ENCODE data around the gene IZUMO1R.

The IZUMO1R gene

DNA sequence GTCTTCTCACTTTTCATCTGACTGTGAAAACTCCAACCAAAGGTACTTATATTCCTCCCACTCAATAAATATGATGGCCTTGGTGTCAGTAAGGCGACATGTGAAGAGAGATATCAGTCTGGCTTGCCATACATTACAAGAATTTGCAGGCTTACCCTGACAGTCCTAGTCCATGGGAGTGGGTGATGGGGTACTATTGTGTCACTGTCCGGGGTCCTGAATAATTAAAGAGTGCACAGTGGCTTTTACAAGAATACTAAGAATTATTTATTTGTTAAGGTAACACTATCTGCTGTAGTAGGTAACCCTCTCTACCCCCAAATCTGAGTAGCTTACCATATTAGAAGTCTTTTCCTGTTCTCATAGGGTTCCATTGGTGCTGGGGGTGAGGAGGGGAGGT lies 23.1 kb upstream of the IZUMO1R start:
- TF ChIP-seq, protein P1, sequence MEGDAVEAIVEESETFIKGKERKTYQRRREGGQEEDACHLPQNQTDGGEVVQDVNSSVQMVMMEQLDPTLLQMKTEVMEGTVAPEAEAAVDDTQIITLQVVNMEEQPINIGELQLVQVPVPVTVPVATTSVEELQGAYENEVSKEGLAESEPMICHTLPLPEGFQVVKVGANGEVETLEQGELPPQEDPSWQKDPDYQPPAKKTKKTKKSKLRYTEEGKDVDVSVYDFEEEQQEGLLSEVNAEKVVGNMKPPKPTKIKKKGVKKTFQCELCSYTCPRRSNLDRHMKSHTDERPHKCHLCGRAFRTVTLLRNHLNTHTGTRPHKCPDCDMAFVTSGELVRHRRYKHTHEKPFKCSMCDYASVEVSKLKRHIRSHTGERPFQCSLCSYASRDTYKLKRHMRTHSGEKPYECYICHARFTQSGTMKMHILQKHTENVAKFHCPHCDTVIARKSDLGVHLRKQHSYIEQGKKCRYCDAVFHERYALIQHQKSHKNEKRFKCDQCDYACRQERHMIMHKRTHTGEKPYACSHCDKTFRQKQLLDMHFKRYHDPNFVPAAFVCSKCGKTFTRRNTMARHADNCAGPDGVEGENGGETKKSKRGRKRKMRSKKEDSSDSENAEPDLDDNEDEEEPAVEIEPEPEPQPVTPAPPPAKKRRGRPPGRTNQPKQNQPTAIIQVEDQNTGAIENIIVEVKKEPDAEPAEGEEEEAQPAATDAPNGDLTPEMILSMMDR (IDR thresholded peaks at IDR 0.05; ENCODE audit: low read depth, low read length): no peak
- no peak for DNase-seq (ENCODE audit: extremely low read depth, low read depth)

DNA sequence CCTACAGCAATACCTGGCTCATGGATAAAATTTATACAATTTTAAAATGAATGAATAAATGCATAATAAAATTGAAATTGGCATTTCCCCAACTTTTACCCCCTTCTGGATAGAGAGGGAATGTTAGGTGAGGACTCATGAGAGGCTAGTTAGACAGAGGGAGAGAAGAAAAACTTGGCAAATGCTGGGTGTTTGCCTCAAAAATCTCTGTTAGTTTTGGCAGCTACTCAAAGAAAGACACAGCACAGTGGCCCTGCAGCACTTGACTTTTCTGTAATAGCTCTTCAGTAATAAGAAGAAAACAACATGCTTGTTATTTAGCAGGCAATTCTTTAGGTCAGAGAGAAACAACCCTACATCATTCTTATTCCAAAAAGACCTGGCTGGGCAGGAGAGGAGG lies 20.7 kb upstream of the IZUMO1R start:
- DNase-seq (ENCODE audit: extremely low read depth, low read depth): no peak
- TF ChIP-seq, protein P1 (IDR thresholded peaks at IDR 0.05; ENCODE audit: low read depth, low read length): no peak

DNA sequence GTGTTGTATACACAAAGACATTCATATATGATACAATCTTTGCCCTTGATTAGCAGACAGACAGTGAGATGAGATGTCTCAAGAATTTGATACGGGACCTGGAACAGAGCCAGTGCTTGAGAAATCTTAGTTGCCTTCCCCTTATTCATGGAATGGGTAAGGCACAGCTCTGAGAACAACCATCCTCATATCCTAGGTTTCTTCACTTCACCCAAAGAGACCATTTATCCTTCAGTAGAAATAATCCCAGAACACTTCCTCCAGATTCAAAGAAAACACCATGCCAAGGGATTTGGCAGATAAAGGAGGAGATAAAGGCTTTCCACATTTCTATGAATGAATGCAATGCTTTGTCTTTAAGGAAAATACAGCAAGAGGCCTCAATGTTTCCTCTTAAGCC lies 8.8 kb upstream of the IZUMO1R start:
- no peak for DNase-seq (ENCODE audit: extremely low read depth, low read depth)
- TF ChIP-seq, protein P1 (IDR thresholded peaks at IDR 0.05; ENCODE audit: low read depth, low read length): no peak

DNA sequence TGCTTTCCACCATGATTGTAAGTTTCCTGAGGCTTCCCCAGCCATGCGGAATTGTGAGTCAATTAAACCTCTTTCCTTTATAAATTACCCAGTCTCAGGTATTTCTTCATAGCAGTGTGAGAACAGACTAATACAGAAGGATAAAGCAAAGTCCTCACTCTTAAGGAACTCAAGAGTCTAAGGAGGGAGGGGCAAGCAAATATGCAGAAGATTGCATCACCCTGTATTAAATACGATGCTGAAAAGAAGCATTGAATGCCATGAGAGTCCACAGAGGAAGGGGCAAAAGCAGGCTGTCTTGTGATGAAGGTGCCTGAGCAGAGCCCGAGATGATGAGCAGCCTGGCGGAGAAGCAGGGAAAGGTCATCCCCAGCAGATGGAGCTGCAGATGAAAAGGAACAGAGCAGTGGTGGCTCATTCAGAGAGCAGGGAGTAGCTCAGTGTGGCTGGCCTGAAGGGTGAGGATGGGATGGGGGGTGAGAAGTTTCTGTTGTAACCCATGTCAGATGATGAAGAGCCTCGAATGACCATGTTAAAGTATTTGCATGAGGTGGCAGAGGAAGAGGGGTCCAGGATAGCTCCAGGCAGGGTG lies 6.3 kb upstream of the IZUMO1R start:
- no peak for DNase-seq (ENCODE audit: extremely low read depth, low read depth)
- TF ChIP-seq, protein P1 (IDR thresholded peaks at IDR 0.05; ENCODE audit: low read depth, low read length): no peak

DNA sequence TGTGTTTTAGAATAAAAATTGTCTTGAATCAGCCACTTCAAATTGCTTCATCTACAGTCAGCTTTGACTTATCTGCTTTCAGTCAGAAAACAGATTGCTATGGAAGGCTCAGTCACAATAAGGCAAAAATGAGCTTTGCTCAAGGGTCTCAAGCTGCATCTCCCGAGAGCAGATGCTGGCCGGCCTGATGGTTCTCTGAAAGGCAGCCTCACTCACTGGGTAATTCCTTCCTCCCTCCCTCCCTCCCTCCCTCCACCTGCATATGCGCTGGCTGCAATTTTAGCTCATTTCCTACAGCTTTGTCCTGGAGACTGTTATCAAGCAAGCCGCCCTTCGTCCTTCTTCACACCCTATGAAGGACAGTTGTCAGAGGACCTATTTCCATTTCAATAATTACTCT lies 1.6 kb upstream of the IZUMO1R start:
- no peak for DNase-seq (ENCODE audit: extremely low read depth, low read depth)
- TF ChIP-seq, protein P1 (IDR thresholded peaks at IDR 0.05; ENCODE audit: low read depth, low read length): no peak

DNA sequence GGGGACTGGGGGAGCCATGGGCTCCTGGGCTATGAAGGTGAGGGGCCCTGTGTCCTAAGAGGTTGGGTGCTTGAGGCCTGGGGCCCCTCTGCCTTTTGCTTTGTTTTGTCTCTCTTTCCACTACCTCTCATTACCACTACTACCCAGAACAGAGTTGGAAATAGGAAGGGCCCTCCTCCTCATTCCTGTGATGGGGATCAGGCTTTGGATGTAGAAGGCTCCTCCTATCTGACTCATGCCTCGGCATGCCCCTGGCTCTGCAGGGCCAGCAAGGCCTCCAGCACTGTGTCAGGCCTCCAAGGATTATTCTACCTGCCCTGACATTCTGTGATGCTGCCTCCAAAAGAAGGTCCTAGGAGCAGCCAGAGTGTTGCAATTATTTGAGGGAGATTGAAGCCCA lies 766 bp downstream of the IZUMO1R start:
- TF ChIP-seq, protein P1 (IDR thresholded peaks at IDR 0.05; ENCODE audit: low read depth, low read length): no peak
- no peak for DNase-seq (ENCODE audit: extremely low read depth, low read depth)

DNA sequence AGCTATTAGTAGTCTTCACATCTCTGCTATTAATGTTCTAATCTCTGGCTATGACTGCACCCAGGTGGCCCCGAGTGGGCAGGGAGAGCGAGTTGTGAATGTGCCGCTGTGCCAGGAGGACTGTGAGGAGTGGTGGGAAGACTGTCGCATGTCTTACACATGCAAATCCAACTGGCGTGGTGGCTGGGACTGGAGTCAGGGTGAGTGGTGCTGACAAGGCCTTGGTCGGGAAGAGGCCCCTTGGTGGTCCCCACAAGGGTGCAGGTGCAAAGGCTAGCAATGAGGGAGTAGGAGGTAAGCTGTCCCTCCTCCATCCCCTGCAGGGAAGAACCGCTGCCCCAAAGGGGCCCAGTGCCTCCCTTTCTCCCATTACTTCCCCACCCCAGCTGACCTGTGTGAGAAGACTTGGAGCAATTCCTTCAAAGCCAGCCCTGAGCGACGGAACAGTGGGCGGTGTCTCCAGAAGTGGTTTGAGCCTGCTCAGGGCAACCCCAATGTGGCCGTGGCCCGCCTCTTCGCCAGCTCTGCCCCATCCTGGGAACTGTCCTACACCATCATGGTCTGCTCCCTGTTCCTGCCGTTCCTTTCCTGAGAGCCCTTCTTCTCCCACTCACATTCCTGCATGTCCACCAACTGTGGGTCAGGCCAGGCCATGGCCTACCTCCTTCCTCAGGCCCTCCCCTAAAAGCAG lies 2.9 kb downstream of the IZUMO1R start:
- TF ChIP-seq, protein P1 (IDR thresholded peaks at IDR 0.05; ENCODE audit: low read depth, low read length): no peak
- DNase-seq (ENCODE audit: extremely low read depth, low read depth): no peak

All from AG09319 (cell line).